Pancreas (tissue), 10 donors: ENCODE results near the gene GRAMD2B. TPM values are rescaled to one million over a fixed set of nuclear protein-coding genes. Genes with fewer than 3 reads are reported as not detected.
A peak's percentile ranks its signal among the peaks of the same experiment; 100 is the strongest.

Experiments used
- ATAC-seq, 4 donors: fragments of 200-7000 bp; cut with Tn5 transposase; one replicate each; pipeline versions ENCODE4 v1.8.0 to v1.9.1; 2020; ENCODE audit warnings: mild to moderate bottlenecking in 4 of 4, moderate library complexity in 4 of 4
- DNase-seq, 6 donors: peaks; one replicate each; pipeline ENCODE4 v3.0.0-alpha.2; 2020
- FAIRE-seq: peaks from 2 replicates; lab custom pipeline; 2012; peaks lifted over from hg19 to GRCh38; lab: Jason Lieb, UNC
- H3K27ac ChIP-seq, 4 donors: fragments of 200-600 bp; sonication (generic); 1 replicate in 3 of 4; 2 replicates in 1 of 4; pipeline versions ENCODE4 v1.5.0 to v1.8.0; 2020
- H3K27me3 ChIP-seq, 4 donors: fragments of 200-600 bp; one replicate each; pipeline ENCODE4 v1.8.0; 2021
- H3K36me3 ChIP-seq, 3 donors: fragments of 200-600 bp; sonication (generic) in 1 of 3; one replicate each; pipeline versions ENCODE4 v1.5.0 to v1.8.0; 2020 to 2021
- H3K4me1 ChIP-seq, 3 donors: fragments of 200-600 bp; one replicate each; pipeline ENCODE4 v1.8.0; 2021
- H3K4me3 ChIP-seq, 4 donors: fragments of 200-600 bp; sonication (generic) in 2 of 4; one replicate each; pipeline versions ENCODE4 v1.5.0 to v1.8.0; 2020 to 2021
- H3K9me3 ChIP-seq, 4 donors: fragments of 200-600 bp; one replicate each; pipeline ENCODE4 v1.8.0; 2021
- CTCF ChIP-seq, 4 donors: fragments of 200-600 bp; sonication (generic) in 3 of 4; IDR thresholded peaks; one replicate each; pipeline versions ENCODE4 v1.5.0 to v1.8.0; 2021; ENCODE audit warnings: antibody characterized with exemption in 4 of 4
- WGBS, 2 donors: extraction: QIAGEN DNeasy Blood & Tissue Kit; methylation state at CpG; one replicate each; pipeline ENCODE4 v1.1.7; 2013; 5-methylcytosine and 5-hydroxymethylcytosine counted together
- intact Hi-C, 3 donors: fragments of 100-400 bp; cut with DNase I; formaldehyde crosslinking; loops; one replicate each; pipeline versions ENCODE4 v1.11.1 to v1.14.2; 2022
- polyA plus RNA-seq, 2 donors: library from polyadenylated mRNA; stranded (reverse); fragments of 200-250 nt; gene quantifications; one replicate each; pipeline ENCODE4 v1.2.3, GENCODE V29; 2013
- total RNA-seq, 6 donors: library from RNA; stranded (reverse); fragmentation: NEBNext Ultra II Directional in 4 of 6; extraction: Animal tissue kit (Norgen Biotek cat#: 25700) in 4 of 6; gene quantifications; one replicate each; pipeline versions ENCODE4 v1.2.1 to v1.2.4, GENCODE V29; 2021 to 2023
- donor health status: healthy with polysubstance abuse.
- donor health status: DM: no; HTN: no; CAD: no; lungs with moderate emphysema.
- donor health status: DM: no; HTN: no; CAD: no.
- donor health status: control.
- donor health status: control.
- donor health status: Bipolar disorder and iron deficiency.
- donor health status: DM: yes; HTN: yes; CAD: no.
- donor health status: DM: no; HTN: no; CAD: no.
- donor health status: DM: no; HTN: no; CAD: no.
- donor health status: DM: yes; HTN: yes; CAD: no.

GRAMD2B gene
- total and polyA plus RNA-seq, 8 donors = 4.4 to 11.8 (median 6.5) TPM

GRCh38 chr5:126389179-126389578, 34.0 kb upstream of the GRAMD2B start:
- Histone ChIP-seq H3K27ac (no peak overlapping the region), H3K9me3 (no peaks in the 10 kb centered on the region), H3K27me3 (no peaks in the 10 kb centered on the region), H3K4me1 (no peaks in the 10 kb centered on the region), H3K4me3 (no peak overlapping the region), H3K36me3 (no peaks in the 10 kb centered on the region)
- 84 to 94% methylated on average over 3 of the region's 3 CpGs for WGBS, 2 donors
- TF ChIP-seq CTCF (IDR thresholded peaks at IDR 0.05) = no peak
- no peak for FAIRE-seq
- no peak for DNase-seq
- intact Hi-C loops = no loop called here
- no peak for ATAC-seq

GRCh38 chr5:126390051-126390450, 33.2 kb upstream of the GRAMD2B start:
- ATAC-seq = no peak
- TF ChIP-seq CTCF (IDR thresholded peaks at IDR 0.05) = no peak
- no peak for DNase-seq
- no peaks in the 10 kb centered on the region for H3K36me3 ChIP-seq
- no peaks in the 10 kb centered on the region for H3K4me1 ChIP-seq
- intact Hi-C loops = no loop called here
- no peak overlapping the region for H3K4me3 ChIP-seq
- no peak overlapping the region for H3K27ac ChIP-seq
- H3K9me3 ChIP-seq = no peaks in the 10 kb centered on the region
- peak; percentile 89 for FAIRE-seq
- H3K27me3 ChIP-seq = no peaks in the 10 kb centered on the region

GRCh38 chr5:126391386-126391785, 31.8 kb upstream of the GRAMD2B start:
- no peak for TF ChIP-seq CTCF (IDR thresholded peaks at IDR 0.05)
- no peak for ATAC-seq
- intact Hi-C loops = no loop called here

GRCh38 chr5:126394211-126394788, 28.9 kb upstream of the GRAMD2B start:
- WGBS, 2 donors = 73 to 78% methylated on average over 7 of the region's 7 CpGs
- H3K4me1 ChIP-seq = no peaks in the 10 kb centered on the region
- no peak for TF ChIP-seq CTCF (IDR thresholded peaks at IDR 0.05)
- peak overlapping the region in 1 of 4 donors; percentile 37 for H3K27ac ChIP-seq
- H3K36me3 ChIP-seq = no peaks in the 10 kb centered on the region
- ATAC-seq (no peak), FAIRE-seq (no peak), DNase-seq (no peak)
- intact Hi-C loops = no loop called here
- no peaks in the 10 kb centered on the region for H3K27me3 ChIP-seq
- H3K4me3 ChIP-seq = no peak overlapping the region
- H3K9me3 ChIP-seq = no peaks in the 10 kb centered on the region

More at GRCh38 chr5:126391386-126391785, 31.8 kb upstream of the GRAMD2B start:
- H3K9me3 ChIP-seq = no peaks in the 10 kb centered on the region
- FAIRE-seq (no peak), DNase-seq (no peak)
- no peaks in the 10 kb centered on the region for H3K36me3 ChIP-seq
- H3K27me3 ChIP-seq = no peaks in the 10 kb centered on the region
- no peak overlapping the region for H3K4me3 ChIP-seq
- no peak overlapping the region for H3K27ac ChIP-seq
- no peaks in the 10 kb centered on the region for H3K4me1 ChIP-seq
- 100% methylated on average over 1 of the region's 1 CpG for WGBS, 2 donors

- TF ChIP-seq CTCF (IDR thresholded peaks at IDR 0.05) = no peak
- WGBS, 2 donors = 54 to 62% methylated on average over 2 of the region's 2 CpGs
- Histone ChIP-seq H3K4me3 (no peak overlapping the region), H3K27ac (peak overlapping the region in 1 of 4 donors; percentile 6), H3K27me3 (no peaks in the 10 kb centered on the region), H3K4me1 (no peaks in the 10 kb centered on the region), H3K9me3 (no peaks in the 10 kb centered on the region), H3K36me3 (no peaks in the 10 kb centered on the region)
- DNase-seq (no peak), ATAC-seq (peak in 2 of 4 donors; percentile 49 to 71), FAIRE-seq (no peak)
- intact Hi-C loops = no loop called here
Observed at GRCh38 chr5:126395198-126395597, 28.0 kb upstream of the GRAMD2B start.
